B cell (primary cell): ENCODE data around the gene HLA-C. TPM values are rescaled to one million over a fixed set of nuclear protein-coding genes. Genes with fewer than 3 reads are reported as not detected.

Source experiments
- ATAC-seq: fragments of 200-7000 bp; cut with Tn5 transposase; one replicate; pipeline ENCODE4 v1.10.0; 2021; ENCODE audit warnings: low read depth, mild to moderate bottlenecking, moderate number of reproducible peaks, moderate library complexity
- CTCF ChIA-PET: fragments of 350-600 bp; sonication (Branson Sonifier 250); formaldehyde crosslinking; loops from one replicate; lab custom pipeline; 2021; ENCODE audit warnings: antibody characterized with exemption, inconsistent platforms; lab: Charles Lee
- POLR2A ChIA-PET: fragments of 350-600 bp; sonication (Branson Sonifier 250); formaldehyde crosslinking; loops from one replicate; lab custom pipeline; 2021; ENCODE audit warnings: antibody characterized with exemption; lab: Charles Lee
- DNase-seq: peaks from one replicate; pipeline ENCODE4 v3.0.0; 2013
- H2AFZ ChIP-seq: 2 replicates; pipeline ENCODE4 v1.6.1; 2012; ENCODE audit warnings: mild to moderate bottlenecking, low read depth, low read length; ENCODE audit not compliant: insufficient read depth, poor library complexity, severe bottlenecking
- H3K27ac ChIP-seq, 2 donors: 1 replicate in 1 of 2; 2 replicates in 1 of 2; pipeline ENCODE4 v1.5.1; 2012 to 2013; ENCODE audit warnings: low read length in 2 of 2, mild to moderate bottlenecking in 2 of 2, moderate library complexity in 1 of 2
- H3K27me3 ChIP-seq, 4 experiments: fragments of 200-600 bp in 1 of 4; sonication (generic) in 1 of 4; replicated peaks in 1 of 4; 1 replicate in 2 of 4; 2 replicates in 2 of 4; pipeline versions ENCODE4 v1.6.1 to v1.7.0; 2013 to 2016; ENCODE audit warnings: low read length in 3 of 4, mild to moderate bottlenecking in 2 of 4, mixed read lengths in 1 of 4, moderate library complexity in 1 of 4; ENCODE audit not compliant: insufficient read depth in 4 of 4, control insufficient read depth in 3 of 4; ENCODE audit errors: control extremely low read depth in 1 of 4
- H3K36me3 ChIP-seq, 2 experiments: replicated peaks in 1 of 2; 1 replicate in 1 of 2; 2 replicates in 1 of 2; pipeline versions ENCODE4 v1.6.1 to v1.7.1; 2013; ENCODE audit warnings: low read length in 1 of 2; ENCODE audit not compliant: insufficient read depth in 2 of 2, control insufficient read depth in 1 of 2; ENCODE audit errors: control extremely low read depth in 1 of 2, extremely low read depth in 1 of 2
- H3K4me1 ChIP-seq, 2 donors: fragments of 200-600 bp in 1 of 2; sonication (generic) in 1 of 2; 1 replicate in 1 of 2; 2 replicates in 1 of 2; pipeline versions ENCODE4 v1.5.1 to v1.6.1; 2013 to 2017; ENCODE audit warnings: low read length in 2 of 2; ENCODE audit not compliant: control insufficient read depth in 2 of 2, insufficient read depth in 2 of 2
- H3K4me2 ChIP-seq: replicated peaks from 2 replicates; pipeline ENCODE3; 2012; ENCODE audit warnings: mild to moderate bottlenecking, low read depth, low read length; ENCODE audit not compliant: poor library complexity, severe bottlenecking
- H3K4me3 ChIP-seq, 5 experiments: fragments of 200-600 bp in 1 of 5; sonication (generic) in 1 of 5; 1 replicate in 3 of 5; 2 replicates in 2 of 5; pipeline versions ENCODE4 v1.5.1 to v1.7.0; 2011 to 2016; ENCODE audit warnings: low read length in 4 of 5, mild to moderate bottlenecking in 4 of 5, low read depth in 2 of 5, control low read depth in 1 of 5, moderate library complexity in 1 of 5; ENCODE audit not compliant: insufficient read depth in 1 of 5; ENCODE audit errors: control extremely low read depth in 1 of 5, extremely low read depth in 1 of 5
- H3K79me2 ChIP-seq: fragments of 200-600 bp; sonication (generic); one replicate; pipeline ENCODE4 v1.6.0; 2016; ENCODE audit warnings: low read length; ENCODE audit not compliant: control insufficient read depth, insufficient read depth
- H3K9ac ChIP-seq: fragments of 200-600 bp; sonication (generic); 2 replicates; pipeline ENCODE4 v1.6.1; 2017; ENCODE audit warnings: mild to moderate bottlenecking, low read length, moderate library complexity
- H3K9me3 ChIP-seq, 3 donors: one replicate each; pipeline versions ENCODE4 v1.6.1 to v1.7.1; 2013; ENCODE audit warnings: low read length in 2 of 3; ENCODE audit not compliant: control insufficient read depth in 2 of 3, insufficient read depth in 1 of 3; ENCODE audit errors: control extremely low read depth in 1 of 3
- H4K20me1 ChIP-seq: 2 replicates; pipeline ENCODE4 v1.6.0; 2012; ENCODE audit warnings: mild to moderate bottlenecking, low read length; ENCODE audit not compliant: insufficient read depth, control insufficient read depth, poor library complexity, severe bottlenecking
- H3K27ac Mint-ChIP-seq: one replicate; pipeline ENCODE4 v1.8.0; 2021; ENCODE audit warnings: mixed read lengths
- H3K27me3 Mint-ChIP-seq: one replicate; pipeline ENCODE4 v1.8.0; 2021; ENCODE audit warnings: mixed read lengths
- H3K4me1 Mint-ChIP-seq: one replicate; pipeline ENCODE4 v1.8.0; 2021; ENCODE audit warnings: mixed read lengths
- H3K4me3 Mint-ChIP-seq: one replicate; pipeline ENCODE4 v1.8.0; 2021; ENCODE audit warnings: mixed read lengths
- H3K9me3 Mint-ChIP-seq: one replicate; pipeline ENCODE4 v1.8.0; 2022; ENCODE audit warnings: mixed read lengths; ENCODE audit not compliant: insufficient read depth
- EZH2 ChIP-seq: IDR thresholded peaks from 2 replicates; pipeline ENCODE4 v1.6.1; 2012; ENCODE audit warnings: borderline replicate concordance, low read depth, mild to moderate bottlenecking, moderate library complexity, low read length; ENCODE audit not compliant: insufficient read depth, poor library complexity, severe bottlenecking
- WGBS: methylation state at CpG from one replicate; pipeline ENCODE4 v1.1.5; 2013; ENCODE audit warnings: missing lambda C conversion rate; ENCODE audit not compliant: insufficient coverage; 5-methylcytosine and 5-hydroxymethylcytosine counted together
- intact Hi-C: fragments of 100-400 bp; cut with micrococcal nuclease; formaldehyde crosslinking; loops from one replicate; pipeline ENCODE4 v1.10.0; 2022
- polyA plus RNA-seq: library from polyadenylated mRNA; depleted of rRNA; stranded (reverse); fragments of >200 nt; gene quantifications from 2 replicates; pipeline ENCODE4 v1.2.3, GENCODE V29; 2012
- total RNA-seq, 2 donors: library from RNA; stranded (reverse); fragments of 120-200 nt in 1 of 2; gene quantifications; 1 replicate in 1 of 2; 2 replicates in 1 of 2; pipeline versions ENCODE4 v1.2.3 to v1.2.4, GENCODE V29; 2013 to 2022
- TF ChIP-seq, protein P1 (sequence below): fragments of 200-600 bp; IDR thresholded peaks from one replicate; pipeline ENCODE4 v1.8.0; 2022; ENCODE audit warnings: antibody characterized with exemption, mild to moderate bottlenecking

Gene HLA-C
- total and polyA plus RNA-seq, 2 donors (not counting 1 experiment from before 2014, with no cell fraction given), result 998 to 1,983 TPM

DNA sequence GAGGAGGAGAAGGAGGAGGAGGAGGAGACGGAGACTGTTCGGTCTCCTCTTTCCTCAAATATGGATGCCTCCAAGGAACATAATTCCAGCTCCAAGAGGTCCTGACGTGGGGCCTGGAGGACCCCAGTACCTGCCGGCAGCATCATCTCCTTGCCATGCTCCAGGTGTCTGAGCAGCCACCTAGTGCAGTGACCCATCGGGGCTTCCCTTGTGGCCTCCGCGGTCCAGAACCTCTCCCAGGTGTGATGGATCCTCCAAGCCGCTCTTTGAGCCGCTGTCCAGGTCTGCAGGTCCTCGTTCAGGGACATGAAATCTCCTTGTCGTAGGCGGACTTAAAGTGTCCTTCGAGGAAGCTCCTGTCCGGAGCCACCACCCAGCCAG, 35.8 kb upstream of the HLA-C start:
- no peak overlapping the region for H3K27ac ChIP-seq
- H3K4me2 ChIP-seq, result peak overlapping the region; percentile 93
- peak overlapping the region; percentile 97 for H2AFZ ChIP-seq
- H3K9me3 Mint-ChIP-seq, result no peaks in the 10 kb centered on the region
- WGBS, result 56% methylated on average over 9 of the region's 14 CpGs
- no peak for DNase-seq
- H3K9ac ChIP-seq, result peak overlapping the region; percentile 78
- peaks cover 0 to 4% (median 0%) of the 10 kb centered on the region in 3 donors for H3K9me3 ChIP-seq
- intact Hi-C loops, result loop anchor here (1.0 to 5.0 kb wide), 2 partner anchors 35 to 45 kb away; partner anchors contain the start of gene HLA-C
- no peaks in the 10 kb centered on the region for H4K20me1 ChIP-seq
- no peak overlapping the region for H3K27ac Mint-ChIP-seq
- no peak for ATAC-seq
- peaks cover 0 to 16% of the 10 kb centered on the region in 2 donors for H3K4me1 ChIP-seq
- TF ChIP-seq EZH2, result no peak
- TF ChIP-seq, protein P1, sequence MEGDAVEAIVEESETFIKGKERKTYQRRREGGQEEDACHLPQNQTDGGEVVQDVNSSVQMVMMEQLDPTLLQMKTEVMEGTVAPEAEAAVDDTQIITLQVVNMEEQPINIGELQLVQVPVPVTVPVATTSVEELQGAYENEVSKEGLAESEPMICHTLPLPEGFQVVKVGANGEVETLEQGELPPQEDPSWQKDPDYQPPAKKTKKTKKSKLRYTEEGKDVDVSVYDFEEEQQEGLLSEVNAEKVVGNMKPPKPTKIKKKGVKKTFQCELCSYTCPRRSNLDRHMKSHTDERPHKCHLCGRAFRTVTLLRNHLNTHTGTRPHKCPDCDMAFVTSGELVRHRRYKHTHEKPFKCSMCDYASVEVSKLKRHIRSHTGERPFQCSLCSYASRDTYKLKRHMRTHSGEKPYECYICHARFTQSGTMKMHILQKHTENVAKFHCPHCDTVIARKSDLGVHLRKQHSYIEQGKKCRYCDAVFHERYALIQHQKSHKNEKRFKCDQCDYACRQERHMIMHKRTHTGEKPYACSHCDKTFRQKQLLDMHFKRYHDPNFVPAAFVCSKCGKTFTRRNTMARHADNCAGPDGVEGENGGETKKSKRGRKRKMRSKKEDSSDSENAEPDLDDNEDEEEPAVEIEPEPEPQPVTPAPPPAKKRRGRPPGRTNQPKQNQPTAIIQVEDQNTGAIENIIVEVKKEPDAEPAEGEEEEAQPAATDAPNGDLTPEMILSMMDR, result no peak
- H3K27me3 Mint-ChIP-seq, result peaks cover 24% of the 10 kb centered on the region
- no peaks in the 10 kb centered on the region for H3K79me2 ChIP-seq
- peaks cover 0 to 12% (median 3%) of the 10 kb centered on the region in 4 experiments for H3K27me3 ChIP-seq
- POLR2A ChIA-PET, result interaction anchor here (0.5 to 1.7 kb wide), 5 partner anchors 34 to 189 kb away, joined by 3 to 5 read pairs (median 4); no protein-coding TSS in a partner anchor
- peaks cover 7% of the 10 kb centered on the region for H3K4me1 Mint-ChIP-seq
- peak overlapping the region; percentile 93 for H3K4me3 Mint-ChIP-seq
- peak overlapping the region in 4 of 5 experiments; percentile 67 to 82 (median 70) for H3K4me3 ChIP-seq
- H3K36me3 ChIP-seq, result no peaks in the 10 kb centered on the region
- CTCF ChIA-PET, result interaction anchor here (0.9 to 1.6 kb wide), 5 partner anchors 13 to 113 kb away, joined by 3 to 5 read pairs (median 4); no protein-coding TSS in a partner anchor

DNA sequence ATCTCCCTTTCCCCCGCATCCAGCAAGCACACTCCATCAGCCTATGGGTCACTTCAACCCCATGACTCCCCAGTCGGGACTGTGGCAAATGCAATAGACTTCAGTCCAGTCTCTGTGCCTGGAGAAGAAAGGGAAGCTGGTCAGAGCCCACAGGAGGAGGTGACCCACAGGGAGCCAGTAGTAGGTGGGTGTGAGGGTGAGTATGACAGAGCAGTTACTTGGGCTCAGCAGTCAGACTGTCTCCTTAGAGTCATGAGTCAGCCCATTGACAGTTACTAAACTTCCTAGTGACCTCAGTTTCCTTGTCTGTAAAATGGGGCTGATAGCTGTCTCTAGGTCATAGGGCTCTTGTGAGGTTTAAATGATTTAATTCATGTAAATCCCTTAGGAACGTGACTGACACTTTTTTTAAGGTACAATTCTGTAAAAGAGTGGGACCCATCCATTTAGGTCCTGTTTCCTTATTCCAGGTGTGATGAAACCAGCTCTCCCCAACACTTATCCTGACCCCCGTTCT, 33.9 kb upstream of the HLA-C start:
- WGBS, result 83% methylated on average over 1 of the region's 4 CpGs
- CTCF ChIA-PET, result interaction anchor here (1.6 kb wide), 1 partner anchor 17 kb away, joined by 3 read pairs; no protein-coding TSS in a partner anchor
- no peaks in the 10 kb centered on the region for H3K79me2 ChIP-seq
- ATAC-seq (no peak), DNase-seq (no peak)
- H3K9me3 ChIP-seq, result peaks cover 0 to 4% (median 0%) of the 10 kb centered on the region in 3 donors
- no peak overlapping the region for H3K27ac ChIP-seq
- H3K4me3 ChIP-seq, result no peak overlapping the region
- H3K9ac ChIP-seq, result no peak overlapping the region
- H3K4me3 Mint-ChIP-seq, result no peak overlapping the region
- no peaks in the 10 kb centered on the region for H3K36me3 ChIP-seq
- intact Hi-C loops, result loop anchor here (5.0 kb wide), 1 partner anchor 47 kb away; no protein-coding TSS in a partner anchor
- H3K4me2 ChIP-seq, result no peak overlapping the region
- peaks cover 0 to 16% of the 10 kb centered on the region in 2 donors for H3K4me1 ChIP-seq
- H3K4me1 Mint-ChIP-seq, result peaks cover 7% of the 10 kb centered on the region
- H2AFZ ChIP-seq, result no peak overlapping the region
- POLR2A ChIA-PET, result no interaction called here
- no peaks in the 10 kb centered on the region for H4K20me1 ChIP-seq
- no peaks in the 10 kb centered on the region for H3K9me3 Mint-ChIP-seq
- no peak overlapping the region for H3K27ac Mint-ChIP-seq
- no peak for TF ChIP-seq EZH2
- TF ChIP-seq, protein P1, result no peak
- peaks cover 35% of the 10 kb centered on the region for H3K27me3 Mint-ChIP-seq
- H3K27me3 ChIP-seq, result peaks cover 0 to 13% (median 3%) of the 10 kb centered on the region in 4 experiments
